BE2C (cell line): ENCODE results near the gene C3.

Experiments used
- DNase-seq: peaks from one replicate; pipeline ENCODE4 v3.0.0-alpha.2; 2020
- H3K27me3 ChIP-seq: fragments of 250-450 bp; sonication (Bioruptor Pico); 2 replicates; pipeline ENCODE4 v1.5.1; 2020; ENCODE audit warnings: mild to moderate bottlenecking
- H3K36me3 ChIP-seq: fragments of 250-450 bp; sonication (Bioruptor Pico); 2 replicates; pipeline ENCODE4 v1.5.1; 2020; ENCODE audit warnings: mild to moderate bottlenecking
- H3K4me1 ChIP-seq: fragments of 250-450 bp; sonication (Bioruptor Pico); 2 replicates; pipeline ENCODE4 v1.5.1; 2020
- H3K4me3 ChIP-seq: 2 replicates; pipeline ENCODE4 v1.5.1; 2011; ENCODE audit warnings: low read depth, low read length
- H3K9me3 ChIP-seq: fragments of 250-450 bp; sonication (Bioruptor Pico); 2 replicates; pipeline ENCODE4 v1.5.1; 2020
- TF ChIP-seq, protein P1 (sequence below): IDR thresholded peaks from 2 replicates; pipeline ENCODE4 v1.5.1; 2012; ENCODE audit warnings: mild to moderate bottlenecking, low read depth, low read length

C3 gene

DNA sequence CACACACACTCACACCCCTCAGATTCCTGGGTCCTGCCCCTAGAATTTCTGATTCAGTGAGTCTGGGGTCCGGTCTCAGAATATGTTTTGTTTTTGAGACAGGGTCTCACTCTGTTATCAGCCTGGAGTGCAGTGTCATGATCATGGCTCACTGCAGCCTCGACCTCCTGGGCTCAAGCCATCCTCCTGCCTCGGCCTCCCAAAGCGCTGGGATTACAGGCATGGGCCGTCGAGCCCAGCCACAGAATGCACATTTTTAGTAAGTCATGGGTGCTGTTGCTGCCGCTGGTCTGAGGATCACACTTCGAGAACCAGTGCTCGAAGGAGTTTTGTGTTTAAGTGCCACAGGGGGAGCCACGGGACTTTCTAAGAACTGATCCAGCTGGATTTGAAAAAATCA is 28.4 kb downstream of the C3 start:
- Histone ChIP-seq H3K27me3 (no peaks in the 10 kb centered on the region), H3K36me3 (no peaks in the 10 kb centered on the region), H3K9me3 (no peaks in the 10 kb centered on the region), H3K4me1 (no peaks in the 10 kb centered on the region), H3K4me3 (no peak overlapping the region)
- no peak for DNase-seq
- TF ChIP-seq, protein P1, sequence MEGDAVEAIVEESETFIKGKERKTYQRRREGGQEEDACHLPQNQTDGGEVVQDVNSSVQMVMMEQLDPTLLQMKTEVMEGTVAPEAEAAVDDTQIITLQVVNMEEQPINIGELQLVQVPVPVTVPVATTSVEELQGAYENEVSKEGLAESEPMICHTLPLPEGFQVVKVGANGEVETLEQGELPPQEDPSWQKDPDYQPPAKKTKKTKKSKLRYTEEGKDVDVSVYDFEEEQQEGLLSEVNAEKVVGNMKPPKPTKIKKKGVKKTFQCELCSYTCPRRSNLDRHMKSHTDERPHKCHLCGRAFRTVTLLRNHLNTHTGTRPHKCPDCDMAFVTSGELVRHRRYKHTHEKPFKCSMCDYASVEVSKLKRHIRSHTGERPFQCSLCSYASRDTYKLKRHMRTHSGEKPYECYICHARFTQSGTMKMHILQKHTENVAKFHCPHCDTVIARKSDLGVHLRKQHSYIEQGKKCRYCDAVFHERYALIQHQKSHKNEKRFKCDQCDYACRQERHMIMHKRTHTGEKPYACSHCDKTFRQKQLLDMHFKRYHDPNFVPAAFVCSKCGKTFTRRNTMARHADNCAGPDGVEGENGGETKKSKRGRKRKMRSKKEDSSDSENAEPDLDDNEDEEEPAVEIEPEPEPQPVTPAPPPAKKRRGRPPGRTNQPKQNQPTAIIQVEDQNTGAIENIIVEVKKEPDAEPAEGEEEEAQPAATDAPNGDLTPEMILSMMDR = no peak

DNA sequence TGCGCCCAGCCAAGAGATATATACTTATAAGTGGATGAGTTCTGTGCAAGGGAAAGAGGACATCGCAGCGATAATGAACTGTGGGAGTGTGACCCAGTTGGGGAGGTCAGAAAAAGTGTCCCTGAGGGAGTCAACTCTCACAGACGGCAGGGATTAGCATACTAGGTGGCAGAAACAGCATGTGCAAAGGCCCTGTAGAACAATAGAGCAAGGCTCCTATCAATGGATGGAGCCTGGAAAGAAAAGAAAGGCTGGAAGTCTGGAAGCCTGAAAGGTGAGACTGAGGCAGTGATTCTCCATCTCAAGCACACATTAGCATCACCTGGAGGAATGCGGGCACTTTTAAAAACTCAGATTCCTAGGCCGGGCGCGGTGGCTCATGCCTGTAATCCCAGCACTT is 29.1 kb downstream of the C3 start:
- H3K36me3 ChIP-seq = no peaks in the 10 kb centered on the region
- TF ChIP-seq, protein P1 = no peak
- DNase-seq = no peak
- no peaks in the 10 kb centered on the region for H3K9me3 ChIP-seq
- H3K4me3 ChIP-seq = no peak overlapping the region
- H3K27me3 ChIP-seq = no peaks in the 10 kb centered on the region
- no peaks in the 10 kb centered on the region for H3K4me1 ChIP-seq

DNA sequence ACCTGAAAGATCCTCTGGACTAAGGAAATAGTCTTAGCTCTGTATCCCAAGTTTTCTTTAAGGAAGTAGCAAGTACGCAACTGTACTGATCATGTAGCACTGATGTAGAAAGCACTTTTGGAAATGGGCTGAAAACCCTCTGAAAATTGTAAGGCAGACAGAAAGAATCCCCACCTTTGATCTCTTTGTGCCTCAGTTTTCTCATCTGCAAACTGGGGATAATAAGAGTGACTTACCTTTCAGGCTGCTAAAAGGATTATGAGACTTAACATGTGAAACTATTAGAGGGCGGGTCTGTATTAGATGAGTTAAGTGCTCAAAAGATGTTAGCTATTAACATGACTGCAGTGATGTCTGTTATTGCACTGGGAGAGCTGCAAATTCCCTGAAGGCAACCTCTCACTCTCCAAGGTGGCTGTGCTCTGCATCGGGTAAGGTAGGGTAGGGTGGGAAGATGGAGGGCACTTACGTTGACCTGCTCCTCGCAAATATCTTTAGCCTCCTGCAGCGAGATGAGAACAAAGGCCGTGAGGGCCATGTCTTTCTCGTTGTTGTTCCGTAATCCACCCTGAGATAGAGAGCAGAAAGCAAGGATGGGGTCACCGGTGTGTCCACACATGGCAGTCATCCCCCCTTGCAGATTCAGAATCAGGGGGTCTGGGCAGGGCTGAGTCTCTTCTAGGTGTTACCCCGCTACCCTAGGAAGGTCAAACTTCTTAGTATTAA is 30.1 kb downstream of the C3 start:
- TF ChIP-seq, protein P1 = no peak
- no peak for DNase-seq
- Histone ChIP-seq H3K36me3 (no peaks in the 10 kb centered on the region), H3K4me3 (no peak overlapping the region), H3K4me1 (no peaks in the 10 kb centered on the region), H3K27me3 (no peaks in the 10 kb centered on the region), H3K9me3 (no peaks in the 10 kb centered on the region)

DNA sequence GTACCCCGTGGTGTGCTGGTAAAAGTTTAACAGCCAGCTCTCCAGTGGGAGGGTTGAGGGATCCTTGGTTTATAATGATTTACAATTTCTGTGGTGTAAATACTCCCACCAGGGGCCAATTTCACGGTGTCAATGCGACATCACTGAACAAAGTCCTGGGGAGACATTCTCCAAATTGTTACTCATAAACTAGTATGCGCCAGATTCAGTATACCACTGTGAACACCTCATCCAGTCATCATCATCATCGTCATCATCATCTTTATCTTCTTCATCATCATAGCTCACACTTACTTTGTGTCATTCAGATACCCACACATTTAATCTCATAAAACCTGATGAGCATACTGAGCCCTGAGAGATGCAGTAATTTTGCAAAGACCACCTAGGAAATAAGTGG is 33.3 kb downstream of the C3 start:
- no peaks in the 10 kb centered on the region for H3K36me3 ChIP-seq
- H3K4me3 ChIP-seq = no peak overlapping the region
- H3K9me3 ChIP-seq = no peaks in the 10 kb centered on the region
- no peak for DNase-seq
- H3K4me1 ChIP-seq = no peaks in the 10 kb centered on the region
- TF ChIP-seq, protein P1 = no peak
- H3K27me3 ChIP-seq = no peaks in the 10 kb centered on the region

DNA sequence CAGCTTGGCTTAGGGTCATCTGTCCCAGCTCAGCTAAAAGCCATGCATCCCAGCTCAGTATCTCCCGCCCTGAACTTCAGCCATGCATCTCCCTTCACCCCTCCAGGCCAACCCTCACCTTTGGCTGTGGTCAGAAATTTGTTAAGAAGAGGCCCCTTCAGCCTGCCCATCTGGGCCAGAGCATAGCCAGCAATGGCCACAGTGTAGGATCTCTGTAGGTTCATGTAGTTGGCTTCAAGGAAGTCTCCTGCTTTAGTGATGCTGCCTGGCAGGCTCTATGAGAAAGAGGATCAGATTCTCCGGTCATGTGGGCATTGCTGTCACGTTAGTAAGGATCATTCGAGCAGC is 33.8 kb downstream of the C3 start:
- Histone ChIP-seq H3K4me3 (no peak overlapping the region), H3K9me3 (no peaks in the 10 kb centered on the region), H3K4me1 (no peaks in the 10 kb centered on the region), H3K36me3 (no peaks in the 10 kb centered on the region), H3K27me3 (no peaks in the 10 kb centered on the region)
- TF ChIP-seq, protein P1 = no peak
- DNase-seq = no peak

DNA sequence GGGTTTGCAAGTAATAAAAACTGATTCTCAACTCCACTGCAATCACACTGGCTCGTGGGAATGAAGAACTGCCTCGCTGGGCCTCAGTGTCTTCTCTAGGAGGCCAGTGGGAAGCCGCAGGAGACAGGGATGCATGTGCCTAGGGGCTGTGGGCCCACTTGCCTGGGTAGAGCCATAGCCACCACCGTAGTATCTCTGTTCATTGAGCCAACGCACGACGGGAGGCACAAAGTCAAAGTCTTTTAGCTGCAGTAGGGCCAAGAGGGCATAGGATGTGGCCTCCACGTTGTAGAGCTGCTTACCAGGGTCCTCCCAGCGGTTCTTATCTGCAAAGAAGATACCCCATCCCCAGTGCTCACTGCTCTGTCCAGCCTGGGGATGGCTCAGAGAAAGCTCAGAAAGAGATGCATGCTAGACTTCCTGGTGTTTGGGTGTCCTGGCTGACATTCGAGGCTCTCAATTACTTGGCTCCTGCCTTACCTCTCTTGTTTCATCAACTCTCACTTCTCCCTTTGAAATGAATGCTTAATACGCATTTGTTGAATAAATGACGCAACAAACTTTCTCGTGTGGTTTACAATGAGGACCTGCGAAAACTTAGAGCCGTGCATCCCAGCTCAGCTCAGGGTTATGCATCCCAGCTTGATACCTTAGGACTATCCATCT is 34.4 kb downstream of the C3 start:
- Histone ChIP-seq H3K27me3 (no peaks in the 10 kb centered on the region), H3K36me3 (no peaks in the 10 kb centered on the region), H3K4me1 (no peaks in the 10 kb centered on the region), H3K4me3 (no peak overlapping the region), H3K9me3 (no peaks in the 10 kb centered on the region)
- no peak for DNase-seq
- TF ChIP-seq, protein P1 = no peak
